ENCODE data around the gene PLD6. TPM values are rescaled to one million over a fixed set of nuclear protein-coding genes. Genes with fewer than 3 reads are reported as not detected.
A peak's percentile ranks its signal among the peaks of the same experiment; 100 is the strongest.

Gene PLD6
- total RNA-seq, 1 donor from 2014 or later = 0.55 TPM

DNA sequence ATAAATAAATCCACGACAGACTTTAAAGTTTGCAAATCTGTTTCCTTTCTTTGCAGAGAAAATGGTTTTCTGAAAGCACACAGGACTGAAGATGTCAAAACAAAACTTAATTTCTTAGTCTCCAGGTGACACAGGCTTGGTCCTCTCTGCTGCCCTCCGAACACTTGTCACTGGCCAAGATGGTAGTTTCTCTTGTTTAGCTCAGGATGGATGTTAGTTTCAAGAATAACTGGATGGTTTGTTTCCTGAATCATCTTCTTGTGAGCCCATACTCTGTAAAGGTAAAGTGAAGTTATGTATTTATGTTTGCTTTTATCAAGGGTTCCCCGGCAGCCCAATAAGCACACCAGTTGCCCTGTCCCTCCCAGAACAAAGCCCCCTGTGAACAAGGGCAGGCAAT is 40.7 kb upstream of the PLD6 start:
- TF ChIP-seq, protein P1, sequence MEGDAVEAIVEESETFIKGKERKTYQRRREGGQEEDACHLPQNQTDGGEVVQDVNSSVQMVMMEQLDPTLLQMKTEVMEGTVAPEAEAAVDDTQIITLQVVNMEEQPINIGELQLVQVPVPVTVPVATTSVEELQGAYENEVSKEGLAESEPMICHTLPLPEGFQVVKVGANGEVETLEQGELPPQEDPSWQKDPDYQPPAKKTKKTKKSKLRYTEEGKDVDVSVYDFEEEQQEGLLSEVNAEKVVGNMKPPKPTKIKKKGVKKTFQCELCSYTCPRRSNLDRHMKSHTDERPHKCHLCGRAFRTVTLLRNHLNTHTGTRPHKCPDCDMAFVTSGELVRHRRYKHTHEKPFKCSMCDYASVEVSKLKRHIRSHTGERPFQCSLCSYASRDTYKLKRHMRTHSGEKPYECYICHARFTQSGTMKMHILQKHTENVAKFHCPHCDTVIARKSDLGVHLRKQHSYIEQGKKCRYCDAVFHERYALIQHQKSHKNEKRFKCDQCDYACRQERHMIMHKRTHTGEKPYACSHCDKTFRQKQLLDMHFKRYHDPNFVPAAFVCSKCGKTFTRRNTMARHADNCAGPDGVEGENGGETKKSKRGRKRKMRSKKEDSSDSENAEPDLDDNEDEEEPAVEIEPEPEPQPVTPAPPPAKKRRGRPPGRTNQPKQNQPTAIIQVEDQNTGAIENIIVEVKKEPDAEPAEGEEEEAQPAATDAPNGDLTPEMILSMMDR (IDR thresholded peaks at IDR 0.05) = no peak
- peaks cover 16% of the 10 kb centered on the region for H3K36me3 Mint-ChIP-seq (ENCODE audit: low read depth)
- no peaks in the 10 kb centered on the region for H3K27me3 Mint-ChIP-seq (ENCODE audit: low read depth)

DNA sequence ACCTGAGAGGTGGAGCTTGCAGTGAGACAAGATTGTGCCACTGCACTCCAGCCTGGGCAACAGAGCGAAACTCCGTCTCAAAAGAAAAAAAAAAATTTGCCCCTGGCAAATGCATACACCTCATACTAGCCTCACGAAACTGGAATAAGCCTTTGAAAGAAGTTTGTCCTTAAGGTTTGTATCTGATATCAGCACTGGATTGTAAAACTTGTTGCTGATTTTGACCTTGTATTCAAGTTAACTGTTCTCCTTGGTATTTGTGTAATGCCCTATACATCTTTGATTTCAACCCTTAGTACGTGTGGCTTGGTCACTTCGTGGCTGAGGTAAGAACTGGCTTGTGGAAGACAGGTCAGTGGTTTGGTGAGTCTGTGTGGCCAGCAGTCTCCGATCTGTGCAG is 37.0 kb upstream of the PLD6 start:
- TF ChIP-seq, protein P1 (IDR thresholded peaks at IDR 0.05) = no peak
- no peak overlapping the region for H3K4me3 Mint-ChIP-seq (ENCODE audit: unreplicated experiment)
- H3K27me3 Mint-ChIP-seq (ENCODE audit: low read depth) = no peaks in the 10 kb centered on the region
- no peaks in the 10 kb centered on the region for H3K9me3 Mint-ChIP-seq (ENCODE audit: low read depth)
- peaks cover 11% of the 10 kb centered on the region for H3K36me3 Mint-ChIP-seq (ENCODE audit: low read depth)
- H3K27ac Mint-ChIP-seq (ENCODE audit: unreplicated experiment) = no peak overlapping the region
- H3K4me1 Mint-ChIP-seq (ENCODE audit: low read depth) = peaks cover 9% of the 10 kb centered on the region
- peak; percentile 12 for DNase-seq (ENCODE audit: low spot score)

More for the DNA sequence above, 40.7 kb upstream of the PLD6 start:
- H3K9me3 Mint-ChIP-seq (ENCODE audit: low read depth) = no peaks in the 10 kb centered on the region
- H3K4me3 Mint-ChIP-seq (ENCODE audit: unreplicated experiment) = no peak overlapping the region
- DNase-seq (ENCODE audit: low spot score) = no peak
- H3K27ac Mint-ChIP-seq (ENCODE audit: unreplicated experiment) = no peak overlapping the region
- H3K4me1 Mint-ChIP-seq (ENCODE audit: low read depth) = no peaks in the 10 kb centered on the region

DNA sequence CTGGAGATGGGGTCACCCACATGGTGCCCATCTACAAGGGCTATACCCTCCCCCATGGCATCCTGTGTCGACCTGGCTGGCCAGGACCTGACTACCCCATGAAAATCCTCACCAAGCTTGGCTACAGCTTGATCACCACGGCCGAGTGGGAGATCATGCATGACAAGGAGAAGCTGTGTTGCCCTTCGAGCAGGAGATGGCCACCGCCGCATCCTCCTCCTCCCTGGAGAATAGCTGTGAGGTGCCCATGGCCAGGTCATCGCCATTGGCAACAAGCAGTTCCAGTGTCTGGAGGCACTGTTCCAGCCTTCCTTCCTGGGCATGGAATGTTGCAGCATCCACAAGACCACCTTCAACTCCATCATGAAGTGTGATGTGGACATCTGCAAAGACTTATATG is 36.1 kb upstream of the PLD6 start:
- Mint-ChIP-seq H3K27me3 (ENCODE audit: low read depth) (no peaks in the 10 kb centered on the region), H3K4me3 (ENCODE audit: unreplicated experiment) (no peak overlapping the region), H3K27ac (ENCODE audit: unreplicated experiment) (no peak overlapping the region), H3K36me3 (ENCODE audit: low read depth) (peaks cover 8% of the 10 kb centered on the region), H3K9me3 (ENCODE audit: low read depth) (no peaks in the 10 kb centered on the region), H3K4me1 (ENCODE audit: low read depth) (peaks cover 11% of the 10 kb centered on the region)
- DNase-seq (ENCODE audit: low spot score) = peak; percentile 77
- TF ChIP-seq, protein P1 (IDR thresholded peaks at IDR 0.05) = no peak

DNA sequence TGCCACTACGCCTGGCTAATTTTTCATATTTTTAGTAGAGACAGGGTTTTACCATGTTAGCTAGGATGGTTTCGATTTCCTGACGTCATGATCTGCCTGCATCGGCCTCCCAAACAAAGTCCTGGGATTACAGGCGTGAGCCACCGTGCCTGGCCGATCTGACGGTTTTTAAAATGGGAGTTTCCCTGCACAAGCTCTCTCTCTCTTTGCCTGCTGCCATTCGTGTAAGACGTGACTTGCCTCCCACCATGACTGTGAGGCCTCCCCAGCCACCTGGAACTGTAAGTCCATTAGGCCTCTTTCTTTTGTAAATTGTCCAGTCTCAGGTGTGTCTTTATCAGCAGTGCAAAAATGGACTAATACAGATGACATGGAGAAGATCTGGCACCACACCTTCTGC is 35.5 kb upstream of the PLD6 start:
- Mint-ChIP-seq H3K27ac (ENCODE audit: unreplicated experiment) (no peak overlapping the region), H3K9me3 (ENCODE audit: low read depth) (no peaks in the 10 kb centered on the region), H3K36me3 (ENCODE audit: low read depth) (peaks cover 2% of the 10 kb centered on the region), H3K27me3 (ENCODE audit: low read depth) (no peaks in the 10 kb centered on the region), H3K4me3 (ENCODE audit: unreplicated experiment) (no peak overlapping the region), H3K4me1 (ENCODE audit: low read depth) (peaks cover 11% of the 10 kb centered on the region)
- TF ChIP-seq, protein P1 (IDR thresholded peaks at IDR 0.05) = no peak
- peak; percentile 20 for DNase-seq (ENCODE audit: low spot score)

DNA sequence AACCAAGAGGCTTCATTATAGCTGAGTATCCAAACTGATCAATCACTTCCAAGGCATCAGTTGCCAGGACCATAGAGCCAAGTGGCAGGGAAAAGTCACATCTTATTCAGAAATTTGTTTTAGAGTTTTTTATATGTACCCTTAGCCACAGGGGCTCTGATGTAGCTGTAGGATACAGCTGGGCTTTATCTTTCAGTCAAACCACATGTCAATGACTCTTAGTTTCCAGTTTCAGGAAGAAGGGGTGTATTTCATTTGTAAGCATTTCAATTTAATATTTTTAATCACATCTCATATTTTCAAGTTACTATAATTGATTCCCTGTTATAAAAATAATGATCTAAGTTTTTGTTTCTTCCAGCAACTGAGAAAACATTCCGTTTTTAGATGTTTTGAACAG is 33.7 kb upstream of the PLD6 start:
- Mint-ChIP-seq H3K9me3 (ENCODE audit: low read depth) (no peaks in the 10 kb centered on the region), H3K4me1 (ENCODE audit: low read depth) (peaks cover 26% of the 10 kb centered on the region), H3K36me3 (ENCODE audit: low read depth) (peaks cover 1% of the 10 kb centered on the region), H3K27me3 (ENCODE audit: low read depth) (no peaks in the 10 kb centered on the region), H3K4me3 (ENCODE audit: unreplicated experiment) (no peak overlapping the region), H3K27ac (ENCODE audit: unreplicated experiment) (no peak overlapping the region)
- DNase-seq (ENCODE audit: low spot score) = no peak
- TF ChIP-seq, protein P1 (IDR thresholded peaks at IDR 0.05) = no peak
